Astrocyte (in vitro differentiated cells and primary cell): ENCODE data around the gene SUSD5. TPM values are rescaled to one million over a fixed set of nuclear protein-coding genes. Genes with fewer than 3 reads are reported as not detected.
"Not testable (repeated sequence)": the region's sequence is repeated elsewhere in the genome, so short reads cannot be mapped to it uniquely, and the experiment has no call there.

Source experiments
- DNase-seq: peaks from one replicate; pipeline ENCODE4 v3.0.0-alpha.2; 2010; ENCODE audit warnings: low read depth
- FAIRE-seq: peaks from 2 replicates; lab custom pipeline; 2011; peaks lifted over from hg19 to GRCh38; lab: Jason Lieb, UNC
- H2AFZ ChIP-seq: 2 replicates; pipeline ENCODE4 v1.6.0; 2012; ENCODE audit warnings: low read depth, low read length, inconsistent platforms
- H3K27ac ChIP-seq: 2 replicates; pipeline ENCODE4 v1.5.1; 2011; ENCODE audit warnings: low read depth, low read length, inconsistent platforms
- H3K27me3 ChIP-seq: 2 replicates; pipeline ENCODE4 v1.6.0; 2011; ENCODE audit warnings: low read length, inconsistent platforms; ENCODE audit not compliant: insufficient read depth
- H3K36me3 ChIP-seq: 2 replicates; pipeline ENCODE4 v1.5.1; 2011; ENCODE audit warnings: low read length, inconsistent platforms; ENCODE audit not compliant: insufficient read depth
- H3K4me1 ChIP-seq: 2 replicates; pipeline ENCODE4 v1.5.1; 2011; ENCODE audit warnings: low read length, inconsistent platforms; ENCODE audit not compliant: insufficient read depth
- H3K4me2 ChIP-seq: 2 replicates; pipeline ENCODE4 v1.6.0; 2012; ENCODE audit warnings: low read length, inconsistent platforms
- H3K4me3 ChIP-seq: 2 replicates; pipeline ENCODE4 v1.5.1; 2011; ENCODE audit warnings: low read depth, mild to moderate bottlenecking, low read length, inconsistent platforms; ENCODE audit not compliant: insufficient read depth
- H3K79me2 ChIP-seq: 2 replicates; pipeline ENCODE4 v1.6.0; 2012; ENCODE audit warnings: mild to moderate bottlenecking, low read length, inconsistent platforms; ENCODE audit not compliant: insufficient read depth
- H3K9ac ChIP-seq: 2 replicates; pipeline ENCODE4 v1.6.0; 2012; ENCODE audit warnings: mild to moderate bottlenecking, low read length, inconsistent platforms
- H3K9me3 ChIP-seq: 2 replicates; pipeline ENCODE4 v1.5.1; 2012; ENCODE audit warnings: low read depth, mild to moderate bottlenecking, low read length, inconsistent platforms; ENCODE audit not compliant: insufficient read depth
- H4K20me1 ChIP-seq: 2 replicates; pipeline ENCODE4 v1.6.0; 2012; ENCODE audit warnings: low read length, inconsistent platforms; ENCODE audit not compliant: insufficient read depth
- H3K27ac Mint-ChIP-seq: one replicate; pipeline ENCODE4 v1.8.0; 2021; ENCODE audit warnings: mild to moderate bottlenecking, mixed read lengths; ENCODE audit not compliant: unreplicated experiment
- H3K27me3 Mint-ChIP-seq: one replicate; pipeline ENCODE4 v1.8.0; 2021; ENCODE audit warnings: low read depth, mixed read lengths; ENCODE audit not compliant: unreplicated experiment
- H3K36me3 Mint-ChIP-seq: one replicate; pipeline ENCODE4 v1.8.0; 2021; ENCODE audit warnings: low read depth, mixed read lengths; ENCODE audit not compliant: unreplicated experiment
- H3K4me1 Mint-ChIP-seq: one replicate; pipeline ENCODE4 v1.8.0; 2021; ENCODE audit warnings: low read depth, mixed read lengths; ENCODE audit not compliant: unreplicated experiment
- H3K4me3 Mint-ChIP-seq: one replicate; pipeline ENCODE4 v1.8.0; 2021; ENCODE audit warnings: mild to moderate bottlenecking, moderate library complexity, mixed read lengths; ENCODE audit not compliant: unreplicated experiment
- H3K9me3 Mint-ChIP-seq: one replicate; pipeline ENCODE4 v1.8.0; 2021; ENCODE audit warnings: mild to moderate bottlenecking, mixed read lengths; ENCODE audit not compliant: unreplicated experiment
- EZH2 ChIP-seq: IDR thresholded peaks from 2 replicates; pipeline ENCODE4 v1.6.1; 2012; ENCODE audit warnings: mild to moderate bottlenecking, low read length, inconsistent platforms; ENCODE audit not compliant: insufficient read depth
- total RNA-seq: library from RNA; stranded (reverse); gene quantifications from 2 replicates; pipeline ENCODE4 v1.2.1, GENCODE V29; 2021
- TF ChIP-seq, protein P1 (sequence below): IDR thresholded peaks from 2 replicates; pipeline ENCODE4 v1.5.1; 2011; ENCODE audit warnings: low read depth, mild to moderate bottlenecking, inconsistent platforms, low read length, moderate library complexity; ENCODE audit not compliant: insufficient read depth

Gene SUSD5
- total RNA-seq, 1 donor from 2014 or later, result 2.8 TPM

DNA sequence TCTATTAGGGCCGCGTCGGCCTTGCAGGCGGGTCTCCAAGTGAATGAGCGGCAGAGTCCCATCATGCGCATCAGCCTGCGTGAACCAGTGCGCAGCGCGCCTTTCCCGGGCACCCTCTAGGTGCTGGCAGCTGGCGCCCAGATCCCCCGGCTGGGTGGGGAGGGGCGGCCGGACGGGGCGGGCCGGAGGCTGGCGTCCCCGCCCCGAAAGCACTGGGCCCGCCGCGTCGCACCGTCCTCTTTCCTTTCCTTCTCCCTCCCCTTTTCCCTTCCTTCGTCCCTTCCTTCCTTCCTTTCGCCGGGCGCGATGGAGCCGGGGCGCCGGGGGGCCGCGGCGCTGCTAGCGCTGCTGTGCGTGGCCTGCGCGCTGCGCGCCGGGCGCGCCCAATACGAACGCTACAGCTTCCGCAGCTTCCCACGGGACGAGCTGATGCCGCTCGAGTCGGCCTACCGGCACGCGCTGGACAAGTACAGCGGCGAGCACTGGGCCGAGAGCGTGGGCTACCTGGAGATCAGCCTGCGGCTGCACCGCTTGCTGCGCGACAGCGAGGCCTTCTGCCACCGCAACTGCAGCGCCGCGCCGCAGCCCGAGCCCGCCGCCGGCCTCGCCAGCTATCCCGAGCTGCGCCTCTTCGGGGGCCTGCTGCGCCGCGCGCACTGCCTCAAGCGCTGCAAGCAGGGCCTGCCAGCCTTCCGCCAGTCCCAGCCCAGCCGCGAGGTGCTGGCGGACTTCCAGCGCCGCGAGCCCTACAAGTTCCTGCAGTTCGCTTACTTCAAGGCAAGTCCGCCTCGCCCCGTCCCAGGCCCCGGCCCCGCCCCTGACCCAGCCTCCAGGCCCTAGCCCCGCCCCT lies 104.6 kb downstream of the SUSD5 start, which contains the start of gene CRTAP:
Gene CRTAP, plus strand, starts transcription at position 243 of the 850 bp plus-strand sequence. Its CDS starts 64 bp downstream, at position 307.
- H3K27ac Mint-ChIP-seq, result peak within 1 kb of the TSS; percentile 89
- peaks cover 2% of the 10 kb centered on the region for H3K27me3 Mint-ChIP-seq
- peak; percentile 96 for DNase-seq
- no peak for FAIRE-seq
- H3K27ac ChIP-seq, result peak within 1 kb of the TSS; percentile 81
- H3K79me2 ChIP-seq, result peaks cover 30% of the 10 kb centered on the region
- H4K20me1 ChIP-seq, result peaks cover 15% of the 10 kb centered on the region
- peak within 1 kb of the TSS; percentile 62 for H3K4me3 ChIP-seq
- H3K4me2 ChIP-seq, result peak within 1 kb of the TSS; percentile 85
- peaks cover 2% of the 10 kb centered on the region for H3K36me3 Mint-ChIP-seq
- H3K36me3 ChIP-seq, result no peaks in the 10 kb centered on the region
- no peaks in the 10 kb centered on the region for H3K27me3 ChIP-seq
- H3K9me3 Mint-ChIP-seq, result no peaks in the 10 kb centered on the region
- H3K9me3 ChIP-seq, result no peaks in the 10 kb centered on the region
- H2AFZ ChIP-seq, result peak within 1 kb of the TSS; percentile 92
- TF ChIP-seq EZH2, result no peak
- TF ChIP-seq, protein P1, sequence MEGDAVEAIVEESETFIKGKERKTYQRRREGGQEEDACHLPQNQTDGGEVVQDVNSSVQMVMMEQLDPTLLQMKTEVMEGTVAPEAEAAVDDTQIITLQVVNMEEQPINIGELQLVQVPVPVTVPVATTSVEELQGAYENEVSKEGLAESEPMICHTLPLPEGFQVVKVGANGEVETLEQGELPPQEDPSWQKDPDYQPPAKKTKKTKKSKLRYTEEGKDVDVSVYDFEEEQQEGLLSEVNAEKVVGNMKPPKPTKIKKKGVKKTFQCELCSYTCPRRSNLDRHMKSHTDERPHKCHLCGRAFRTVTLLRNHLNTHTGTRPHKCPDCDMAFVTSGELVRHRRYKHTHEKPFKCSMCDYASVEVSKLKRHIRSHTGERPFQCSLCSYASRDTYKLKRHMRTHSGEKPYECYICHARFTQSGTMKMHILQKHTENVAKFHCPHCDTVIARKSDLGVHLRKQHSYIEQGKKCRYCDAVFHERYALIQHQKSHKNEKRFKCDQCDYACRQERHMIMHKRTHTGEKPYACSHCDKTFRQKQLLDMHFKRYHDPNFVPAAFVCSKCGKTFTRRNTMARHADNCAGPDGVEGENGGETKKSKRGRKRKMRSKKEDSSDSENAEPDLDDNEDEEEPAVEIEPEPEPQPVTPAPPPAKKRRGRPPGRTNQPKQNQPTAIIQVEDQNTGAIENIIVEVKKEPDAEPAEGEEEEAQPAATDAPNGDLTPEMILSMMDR, result no peak
- peak within 1 kb of the TSS; percentile 89 for H3K4me3 Mint-ChIP-seq
- H3K9ac ChIP-seq, result peak within 1 kb of the TSS; percentile 84
- H3K4me1 Mint-ChIP-seq, result peaks cover 7% of the 10 kb centered on the region
- peaks cover 2% of the 10 kb centered on the region for H3K4me1 ChIP-seq

- H3K9me3 ChIP-seq, result no peaks in the 10 kb centered on the region
- H3K9me3 Mint-ChIP-seq, result no peaks in the 10 kb centered on the region
- no peak overlapping the region for H3K4me3 ChIP-seq
- no peaks in the 10 kb centered on the region for H4K20me1 ChIP-seq
- no peak overlapping the region for H2AFZ ChIP-seq
- no peak for TF ChIP-seq EZH2
- TF ChIP-seq, protein P1, result no peak
- H3K79me2 ChIP-seq, result peaks cover 10% of the 10 kb centered on the region
- H3K27ac Mint-ChIP-seq, result no peak overlapping the region
- peaks cover 2% of the 10 kb centered on the region for H3K36me3 Mint-ChIP-seq
- H3K4me1 ChIP-seq, result peaks cover 2% of the 10 kb centered on the region
- H3K36me3 ChIP-seq, result no peaks in the 10 kb centered on the region
- H3K27ac ChIP-seq, result no peak overlapping the region
- H3K4me2 ChIP-seq, result no peak overlapping the region
- peaks cover 4% of the 10 kb centered on the region for H3K4me1 Mint-ChIP-seq
- H3K9ac ChIP-seq, result no peak overlapping the region
- FAIRE-seq (no peak), DNase-seq (no peak)
- no peaks in the 10 kb centered on the region for H3K27me3 ChIP-seq
- H3K27me3 Mint-ChIP-seq, result peaks cover 8% of the 10 kb centered on the region
- H3K4me3 Mint-ChIP-seq, result no peak overlapping the region
These were observed 107.0 kb downstream of the SUSD5 start for GRCh38 chr3:33111581-33111980.

GRCh38 chr3:33106854-33107253 lies 111.8 kb downstream of the SUSD5 start:
- H3K27me3 Mint-ChIP-seq, result peaks cover 14% of the 10 kb centered on the region
- not testable (repeated sequence) for H3K4me2 ChIP-seq, H3K4me1 ChIP-seq, H3K36me3 ChIP-seq, H3K27me3 ChIP-seq, H3K9me3 ChIP-seq, H3K4me3 ChIP-seq, H2AFZ ChIP-seq, H3K4me1 Mint-ChIP-seq, H3K9ac ChIP-seq, H3K27ac Mint-ChIP-seq, H3K79me2 ChIP-seq, H3K4me3 Mint-ChIP-seq, H3K36me3 Mint-ChIP-seq, H3K27ac ChIP-seq, H4K20me1 ChIP-seq, DNase-seq, FAIRE-seq, H3K9me3 Mint-ChIP-seq
